Measurements from ENCODE around the gene TCTN2. TPM values are rescaled to one million over a fixed set of nuclear protein-coding genes. Genes with fewer than 3 reads are reported as not detected.

Gene TCTN2
- total RNA-seq, 1 experiment from 2014 or later, result 12.1 TPM

- CTCF ChIA-PET, result no interaction called here
- BruUV-seq (replicated peaks), result no TSS peak
- Histone ChIP-seq H3K36me3 (ENCODE audit: control insufficient read depth in 1 of 2, insufficient read depth in 2 of 2, low read length in 2 of 2) (peaks cover 3 to 4% of the 10 kb centered on the region in 2 experiments; a peak in 1 of 4 replicates), H3K9ac (ENCODE audit: low read length) (no peak overlapping the region), H3K9me2 (ENCODE audit: insufficient read depth) (no peaks in the 10 kb centered on the region), H3K27me3 (ENCODE audit: insufficient read depth, low read length) (no peaks in the 10 kb centered on the region), H3K4me2 (ENCODE audit: low read length) (no peak overlapping the region), H3K9me3 (ENCODE audit: control insufficient read depth in 1 of 2, insufficient read depth in 1 of 2, low read depth in 1 of 2, low read length in 2 of 2) (no peaks in the 10 kb centered on the region), H3K4me1 (ENCODE audit: control insufficient read depth in 1 of 2, insufficient read depth in 2 of 2, low read length in 2 of 2) (no peaks in the 10 kb centered on the region), H4K20me1 (ENCODE audit: insufficient read depth) (no peaks in the 10 kb centered on the region), H3K4me3 (replicated peaks in 1 of 2; ENCODE audit: low read depth in 1 of 2, low read length in 2 of 2) (no peak overlapping the region), H3K79me2 (ENCODE audit: insufficient read depth, low read length) (no peaks in the 10 kb centered on the region), H3K27ac (ENCODE audit: low read depth, low read length) (no peak overlapping the region), H2AFZ (ENCODE audit: low read depth, low read length, poor library complexity, severe bottlenecking) (no peak overlapping the region)
- POLR2A ChIA-PET, result no interaction called here
- TF ChIP-seq SRF (IDR thresholded peaks at IDR 0.05; ENCODE audit: low read depth) (no peak), MAX (IDR thresholded peaks at IDR 0.05) (no peak), ZBTB33 (IDR thresholded peaks at IDR 0.05; ENCODE audit: extremely low read depth, insufficient replicate concordance, low read length) (no peak), EGR1 (IDR thresholded peaks at IDR 0.05; ENCODE audit: low read depth) (no peak), ZNF274 (IDR thresholded peaks at IDR 0.05; ENCODE audit: low read depth, low read length) (no peak), ATF3 (IDR thresholded peaks at IDR 0.05) (no peak), CEBPB (IDR thresholded peaks at IDR 0.05; ENCODE audit: low read depth) (no peak), TCF7L2 (IDR thresholded peaks at IDR 0.05; ENCODE audit: borderline replicate concordance, extremely low read depth, insufficient read depth, insufficient read length) (no peak), POLR2AphosphoS5 (IDR thresholded peaks at IDR 0.05; ENCODE audit: low read depth, low read length) (no peak), FOSL1 (IDR thresholded peaks at IDR 0.05; ENCODE audit: low read depth) (no peak), CBX3 (IDR thresholded peaks at IDR 0.05; ENCODE audit: low read depth) (no peak)
- DNase-seq (ENCODE audit: low read depth, low spot score) (no peak), ATAC-seq (no peak)
- intact Hi-C loops (cut with micrococcal nuclease), result no loop called here
- RAD21 ChIA-PET (ENCODE audit: low non-redundant PET in 1 of 2, low total read pairs in 2 of 2, uncharacterized antibody in 2 of 2, unreplicated experiment in 2 of 2), result no interaction called here
Observed at GRCh38 chr12:123683964-123684363, 13.1 kb downstream of the TCTN2 start.

All from HCT116 (cell line).